Measurements from ENCODE around the gene ZNF532. TPM values are rescaled to one million over a fixed set of nuclear protein-coding genes. Genes with fewer than 3 reads are reported as not detected.

The ZNF532 gene
- total and polyA plus RNA-seq, 9 of the 15 experiments (the other 6 are each of a cell fraction or from before 2014, with no cell fraction given): 0.42 TPM; not detected in 8

DNA sequence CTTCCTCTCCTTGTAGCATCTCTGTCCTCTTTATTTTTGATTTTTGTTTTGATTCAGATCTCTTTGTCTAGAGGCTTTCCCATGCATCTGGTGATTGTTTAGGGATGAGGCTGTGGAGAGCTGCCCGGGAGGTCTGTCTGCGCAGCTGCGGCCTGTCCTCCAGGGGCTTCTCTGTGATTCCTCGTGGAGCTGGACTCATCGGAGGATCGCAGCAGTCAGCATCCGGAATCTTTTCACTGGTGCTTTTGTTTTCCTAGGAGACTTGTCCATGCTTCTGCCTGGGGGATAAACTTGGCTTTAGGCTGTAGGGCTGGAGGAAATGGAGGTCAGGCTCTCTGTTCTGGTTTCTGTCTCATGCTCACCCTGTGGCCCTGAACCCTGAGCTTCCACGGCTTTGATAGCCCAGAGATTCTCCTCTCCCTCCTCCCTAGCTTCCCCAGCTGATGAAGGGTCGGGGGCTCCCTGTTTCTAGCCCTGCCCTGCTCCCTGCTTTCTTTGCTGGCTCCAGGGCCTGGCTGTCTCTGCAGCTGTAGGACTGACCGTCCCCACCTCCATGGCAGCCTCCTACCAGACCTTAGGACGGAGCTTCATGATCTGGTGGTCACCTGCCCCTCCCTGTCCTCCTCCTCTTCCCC, 35.5 kb downstream of the ZNF532 start (continued):
- TF ChIP-seq, protein P1, sequence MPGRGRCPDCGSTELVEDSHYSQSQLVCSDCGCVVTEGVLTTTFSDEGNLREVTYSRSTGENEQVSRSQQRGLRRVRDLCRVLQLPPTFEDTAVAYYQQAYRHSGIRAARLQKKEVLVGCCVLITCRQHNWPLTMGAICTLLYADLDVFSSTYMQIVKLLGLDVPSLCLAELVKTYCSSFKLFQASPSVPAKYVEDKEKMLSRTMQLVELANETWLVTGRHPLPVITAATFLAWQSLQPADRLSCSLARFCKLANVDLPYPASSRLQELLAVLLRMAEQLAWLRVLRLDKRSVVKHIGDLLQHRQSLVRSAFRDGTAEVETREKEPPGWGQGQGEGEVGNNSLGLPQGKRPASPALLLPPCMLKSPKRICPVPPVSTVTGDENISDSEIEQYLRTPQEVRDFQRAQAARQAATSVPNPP (IDR thresholded peaks at IDR 0.05; ENCODE audit: borderline replicate concordance, insufficient read depth, insufficient read length): no peak
- no peak for TF ChIP-seq NFRKB (IDR thresholded peaks at IDR 0.05; ENCODE audit: low read depth)
- TF ChIP-seq, protein P2, sequence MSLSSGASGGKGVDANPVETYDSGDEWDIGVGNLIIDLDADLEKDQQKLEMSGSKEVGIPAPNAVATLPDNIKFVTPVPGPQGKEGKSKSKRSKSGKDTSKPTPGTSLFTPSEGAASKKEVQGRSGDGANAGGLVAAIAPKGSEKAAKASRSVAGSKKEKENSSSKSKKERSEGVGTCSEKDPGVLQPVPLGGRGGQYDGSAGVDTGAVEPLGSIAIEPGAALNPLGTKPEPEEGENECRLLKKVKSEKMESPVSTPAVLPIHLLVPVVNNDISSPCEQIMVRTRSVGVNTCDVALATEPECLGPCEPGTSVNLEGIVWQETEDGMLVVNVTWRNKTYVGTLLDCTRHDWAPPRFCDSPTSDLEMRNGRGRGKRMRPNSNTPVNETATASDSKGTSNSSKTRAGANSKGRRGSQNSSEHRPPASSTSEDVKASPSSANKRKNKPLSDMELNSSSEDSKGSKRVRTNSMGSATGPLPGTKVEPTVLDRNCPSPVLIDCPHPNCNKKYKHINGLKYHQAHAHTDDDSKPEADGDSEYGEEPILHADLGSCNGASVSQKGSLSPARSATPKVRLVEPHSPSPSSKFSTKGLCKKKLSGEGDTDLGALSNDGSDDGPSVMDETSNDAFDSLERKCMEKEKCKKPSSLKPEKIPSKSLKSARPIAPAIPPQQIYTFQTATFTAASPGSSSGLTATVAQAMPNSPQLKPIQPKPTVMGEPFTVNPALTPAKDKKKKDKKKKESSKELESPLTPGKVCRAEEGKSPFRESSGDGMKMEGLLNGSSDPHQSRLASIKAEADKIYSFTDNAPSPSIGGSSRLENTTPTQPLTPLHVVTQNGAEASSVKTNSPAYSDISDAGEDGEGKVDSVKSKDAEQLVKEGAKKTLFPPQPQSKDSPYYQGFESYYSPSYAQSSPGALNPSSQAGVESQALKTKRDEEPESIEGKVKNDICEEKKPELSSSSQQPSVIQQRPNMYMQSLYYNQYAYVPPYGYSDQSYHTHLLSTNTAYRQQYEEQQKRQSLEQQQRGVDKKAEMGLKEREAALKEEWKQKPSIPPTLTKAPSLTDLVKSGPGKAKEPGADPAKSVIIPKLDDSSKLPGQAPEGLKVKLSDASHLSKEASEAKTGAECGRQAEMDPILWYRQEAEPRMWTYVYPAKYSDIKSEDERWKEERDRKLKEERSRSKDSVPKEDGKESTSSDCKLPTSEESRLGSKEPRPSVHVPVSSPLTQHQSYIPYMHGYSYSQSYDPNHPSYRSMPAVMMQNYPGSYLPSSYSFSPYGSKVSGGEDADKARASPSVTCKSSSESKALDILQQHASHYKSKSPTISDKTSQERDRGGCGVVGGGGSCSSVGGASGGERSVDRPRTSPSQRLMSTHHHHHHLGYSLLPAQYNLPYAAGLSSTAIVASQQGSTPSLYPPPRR (CRISPR knock-in tag; IDR thresholded peaks at IDR 0.05; ENCODE audit: borderline replicate concordance): no peak
- TF ChIP-seq ZNF12 (CRISPR knock-in tag; IDR thresholded peaks at IDR 0.05): no peak
- TF ChIP-seq STAT5B (CRISPR knock-in tag; IDR thresholded peaks at IDR 0.05): no peak
